Measurements from ENCODE around the gene PYCARD.
"Not testable (repeated sequence)": the region's sequence is repeated elsewhere in the genome, so short reads cannot be mapped to it uniquely, and the experiment has no call there.

The PYCARD gene

DNA sequence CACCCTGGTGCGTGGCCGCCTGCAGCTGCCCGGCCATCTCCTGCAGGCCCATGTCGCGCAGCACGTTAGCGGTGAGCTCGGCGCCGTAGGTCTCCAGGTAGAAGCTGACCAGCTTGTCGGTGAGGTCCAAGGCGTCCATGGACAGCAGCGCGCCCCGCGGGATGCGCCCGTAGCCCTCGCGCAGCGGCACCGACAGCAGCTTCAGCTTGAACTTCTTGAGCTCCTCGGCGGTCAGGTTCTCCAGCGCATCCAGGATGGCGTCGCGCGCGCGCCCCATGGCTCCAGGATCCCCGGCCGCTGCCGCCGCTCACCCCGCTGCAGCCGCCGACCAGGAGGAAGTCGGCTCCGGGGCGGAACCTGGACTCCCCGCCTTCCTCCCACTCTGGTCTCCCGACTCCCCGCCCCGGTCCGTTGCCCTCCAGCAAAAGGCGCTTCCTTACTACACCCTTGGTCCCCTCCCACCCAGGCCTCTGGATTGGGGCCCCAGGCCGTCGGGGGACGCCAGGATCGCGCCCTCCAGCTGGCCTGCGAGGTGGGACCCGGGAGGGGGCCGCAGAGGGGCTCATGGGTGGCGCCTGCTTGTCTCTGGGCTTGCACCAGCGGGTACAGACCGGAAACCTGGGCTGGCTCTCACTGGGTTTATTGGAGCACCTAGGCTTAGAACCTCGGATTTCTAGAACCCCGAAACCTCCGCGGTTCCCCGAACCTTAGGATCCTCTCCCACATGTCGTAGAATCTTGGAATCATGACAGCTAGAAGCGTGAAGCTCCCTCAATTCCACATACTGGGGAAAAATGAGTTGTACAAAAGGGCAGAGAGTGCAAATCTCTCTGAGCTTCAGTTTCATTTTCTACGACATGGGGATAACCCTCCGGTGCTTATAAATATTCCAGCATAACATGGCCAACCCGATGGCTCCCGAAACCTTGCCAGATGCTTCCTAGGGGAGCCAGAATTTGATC is at the start of gene PYCARD:
TSS of gene PYCARD (minus strand) at position 347 of the 962 bp plus-strand sequence. CDS start at position 277, 70 bp downstream.
- DNase-seq (ENCODE audit: low spot score) (no peak), FAIRE-seq (no peak)

DNA sequence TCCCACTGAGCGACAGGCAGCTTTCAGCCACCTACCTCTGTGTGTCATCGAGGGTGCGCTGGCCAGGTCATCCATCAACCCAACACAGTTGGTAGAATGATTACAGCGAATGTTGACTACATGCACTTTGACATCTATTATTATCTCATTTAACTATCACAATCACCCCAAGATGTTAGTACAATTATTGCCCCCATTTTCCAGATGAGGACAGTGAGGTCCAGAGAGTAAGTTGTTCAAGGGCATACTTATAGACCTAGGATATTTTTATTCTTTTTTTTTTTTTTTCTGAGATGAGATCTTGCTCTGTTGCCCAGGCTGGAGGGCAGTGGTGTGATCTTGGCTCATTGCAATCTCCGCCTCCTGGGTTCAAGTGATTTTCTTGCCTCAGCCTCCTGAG is 48.9 kb upstream of the PYCARD start:
- DNase-seq (ENCODE audit: low spot score): no peak
- FAIRE-seq: no peak

DNA sequence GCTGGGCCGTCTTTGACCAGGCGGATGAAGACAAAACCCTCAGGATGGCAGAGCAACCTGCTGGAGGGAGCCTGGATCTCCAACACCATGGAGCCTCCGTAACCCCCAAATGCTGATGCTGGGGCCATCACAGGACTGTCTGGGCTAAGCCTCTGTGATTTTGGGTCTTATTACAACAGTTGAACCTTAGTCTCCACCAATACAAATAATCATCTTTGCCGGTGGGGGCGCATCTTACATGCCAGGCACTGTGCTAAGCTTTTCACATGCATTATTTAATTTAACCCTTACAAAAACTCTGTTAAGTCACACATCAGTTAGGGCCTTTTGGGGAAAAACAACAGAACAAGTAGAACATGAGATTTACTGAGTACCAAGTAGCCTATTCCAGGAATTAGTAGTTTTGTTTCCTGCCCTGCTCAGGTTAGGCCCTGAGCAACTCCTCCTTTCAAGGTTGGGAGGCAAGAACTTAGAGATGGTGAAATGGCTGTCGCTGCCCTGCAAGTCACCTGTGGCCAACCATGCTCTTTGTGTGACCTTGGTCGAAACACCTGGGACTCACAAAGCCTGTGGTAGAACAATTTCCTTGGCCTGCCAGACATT is 48.3 kb upstream of the PYCARD start:
- FAIRE-seq (no peak), DNase-seq (ENCODE audit: low spot score) (no peak)

DNA sequence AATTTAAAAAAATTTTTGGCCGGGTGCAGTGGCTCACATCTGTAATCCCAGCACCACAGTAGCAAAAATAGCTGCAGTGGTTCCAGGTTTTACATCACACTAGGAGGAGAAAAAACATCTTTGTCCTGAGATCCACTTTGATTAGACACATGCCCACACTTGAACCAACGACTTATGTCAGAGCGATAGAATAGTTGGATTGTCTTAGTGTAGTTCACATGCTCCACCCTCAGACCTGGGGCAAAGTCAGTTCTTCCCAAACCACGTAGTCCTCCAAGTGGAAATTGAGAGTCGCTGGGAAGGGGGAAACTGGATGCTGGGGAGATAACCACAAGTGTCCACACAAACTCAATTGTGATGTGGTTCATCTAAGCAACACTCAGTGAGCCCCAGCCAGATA is 45.8 kb upstream of the PYCARD start:
- FAIRE-seq: no peak

DNA sequence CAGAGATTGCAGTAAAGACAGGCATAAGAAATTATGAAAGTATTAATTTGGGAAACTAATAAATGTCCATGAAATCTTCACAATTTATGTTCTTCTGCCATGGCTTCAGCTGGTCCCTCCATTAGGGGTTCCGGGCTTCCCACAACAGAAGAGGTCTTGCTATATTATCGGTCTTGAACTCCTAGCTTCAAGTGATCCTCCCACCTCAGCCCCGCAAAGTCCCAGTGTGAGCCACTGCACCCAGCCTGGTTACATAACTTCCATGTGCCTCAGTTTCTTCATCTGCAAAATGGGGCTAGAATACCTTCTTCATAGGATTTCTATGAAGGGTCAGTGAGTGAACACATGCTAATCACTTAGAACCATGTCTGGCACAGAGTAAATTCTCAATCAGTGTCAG is 43.7 kb upstream of the PYCARD start:
- FAIRE-seq (no peak), DNase-seq (ENCODE audit: low spot score) (no peak)

More for the DNA sequence above, 45.8 kb upstream of the PYCARD start:
- no peak for DNase-seq (ENCODE audit: low spot score)

DNA sequence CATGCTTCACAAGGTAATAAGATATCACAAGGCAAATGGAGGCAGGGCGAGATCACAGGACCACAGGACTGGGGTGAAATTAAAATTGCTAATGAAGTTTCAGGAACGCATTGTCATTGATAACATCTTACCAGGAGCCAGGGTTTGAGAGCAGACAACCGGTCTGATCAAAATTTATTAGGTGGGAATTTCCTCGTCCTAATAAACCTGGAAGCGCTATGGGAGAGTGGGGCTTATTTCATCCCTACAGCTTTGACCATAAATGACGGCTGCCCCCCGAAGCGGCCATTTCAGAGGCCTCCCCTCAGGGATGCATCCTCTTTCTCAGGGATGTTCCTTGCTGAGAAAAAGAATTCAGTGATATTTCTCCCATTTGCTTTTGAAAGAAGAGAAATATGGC is 43.0 kb upstream of the PYCARD start:
- DNase-seq (ENCODE audit: low spot score); FAIRE-seq: not testable (repeated sequence)

DNA sequence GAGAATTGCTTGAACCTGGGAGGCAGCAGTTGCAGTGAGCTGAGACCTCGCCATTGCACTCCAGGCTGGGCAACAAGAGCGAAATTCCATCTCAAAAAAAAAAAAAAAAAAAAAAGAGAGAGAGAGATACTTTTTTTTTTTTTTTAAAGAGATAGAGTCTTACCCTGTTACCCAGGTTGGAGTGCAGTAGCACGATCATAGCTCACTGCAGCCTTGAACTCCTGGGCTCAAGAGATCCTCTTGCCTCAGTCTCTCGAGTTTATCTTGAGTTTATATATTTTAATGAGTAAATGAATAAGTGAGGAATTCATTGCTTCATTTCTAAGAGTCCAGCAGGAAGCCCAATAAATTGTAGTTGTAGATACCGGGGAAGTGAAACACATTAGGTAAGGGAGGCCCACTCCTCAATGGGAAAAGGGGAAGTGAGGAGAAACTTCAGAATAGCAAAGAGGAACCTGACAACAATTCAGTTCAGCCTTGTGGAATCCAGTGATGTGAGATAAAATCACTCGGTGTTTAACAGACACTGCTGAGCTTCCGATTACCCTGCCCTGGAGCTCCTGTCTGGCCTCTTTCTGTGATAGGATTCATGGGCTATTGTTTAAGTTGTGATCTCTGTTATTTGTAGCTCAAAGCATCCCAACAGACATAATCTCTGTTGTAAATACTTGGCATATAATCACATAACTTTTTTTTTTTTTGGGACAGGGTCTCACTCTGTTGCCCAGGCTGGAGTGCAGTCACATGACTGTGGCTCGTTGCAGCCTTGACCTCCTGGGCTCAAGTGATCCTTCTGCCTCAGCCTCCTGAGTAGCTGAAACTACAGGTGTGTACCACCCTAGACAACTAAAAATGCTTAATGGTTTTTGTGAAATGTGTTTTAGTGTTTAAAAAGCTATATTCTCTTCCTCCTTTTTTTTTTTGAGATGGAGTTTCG is 41.4 kb upstream of the PYCARD start:
- no peak for FAIRE-seq

DNA sequence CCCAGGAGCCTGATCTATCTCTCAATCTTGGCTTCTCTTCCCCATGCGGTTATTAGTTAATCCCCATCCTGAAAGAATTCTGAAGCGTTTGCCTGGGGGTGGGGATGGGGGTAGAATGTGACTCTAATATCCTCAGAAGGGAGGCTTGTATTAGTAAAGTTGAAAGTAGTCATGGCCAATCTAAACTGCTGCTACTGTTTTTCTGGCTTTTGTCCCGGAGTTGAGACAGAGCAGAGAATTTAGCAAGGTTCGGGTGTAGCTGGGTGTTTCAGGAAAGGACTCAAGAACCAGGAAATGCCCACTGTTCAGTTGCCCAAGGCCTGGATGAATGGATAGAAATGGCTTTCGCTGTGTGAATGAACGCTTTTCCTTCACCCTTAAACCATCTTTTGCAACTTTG is 39.6 kb upstream of the PYCARD start:
- FAIRE-seq (no peak), DNase-seq (ENCODE audit: low spot score) (no peak)

More for the DNA sequence above, 41.4 kb upstream of the PYCARD start:
- no peak for DNase-seq (ENCODE audit: low spot score)

DNA sequence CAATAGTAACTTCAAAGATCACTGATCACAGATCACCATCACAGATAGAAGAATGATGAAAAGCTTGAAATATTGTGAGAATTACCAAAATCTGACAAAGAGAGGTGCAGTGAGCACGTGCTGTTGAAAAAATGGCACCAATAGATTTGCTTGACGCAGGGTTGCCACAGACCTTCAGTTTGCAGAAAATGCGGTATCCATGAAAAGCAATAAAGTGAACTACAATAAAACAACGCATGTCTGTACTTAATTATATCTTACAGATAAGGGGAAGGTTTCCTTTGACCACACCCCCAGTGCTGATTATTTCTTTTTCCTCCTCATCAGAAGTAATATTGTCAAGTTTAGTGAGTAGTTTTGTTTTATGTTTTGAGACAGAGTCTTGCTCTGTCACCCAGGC is 35.5 kb upstream of the PYCARD start:
- DNase-seq (ENCODE audit: low spot score): no peak
- no peak for FAIRE-seq

DNA sequence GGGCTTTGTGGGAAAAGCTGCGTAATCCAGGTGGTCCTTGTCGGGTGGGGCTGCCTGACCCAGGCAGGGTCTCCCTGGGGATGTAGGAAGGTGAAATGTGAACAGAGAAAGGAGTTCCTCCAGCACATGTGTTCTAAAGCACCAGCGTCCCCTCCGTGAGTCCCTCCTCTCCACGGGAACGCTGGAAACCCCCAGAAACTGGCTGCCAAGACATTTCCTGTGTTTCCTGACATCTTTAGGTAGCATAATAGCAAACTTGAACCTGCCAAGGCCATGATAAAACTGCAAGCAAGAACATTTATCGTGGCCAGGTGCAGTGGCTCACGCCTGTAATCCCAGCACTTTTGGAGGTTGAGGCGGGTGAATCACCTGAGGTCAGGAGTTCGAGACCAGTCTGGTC is 26.9 kb upstream of the PYCARD start:
- FAIRE-seq: no peak
- no peak for DNase-seq (ENCODE audit: low spot score)

DNA sequence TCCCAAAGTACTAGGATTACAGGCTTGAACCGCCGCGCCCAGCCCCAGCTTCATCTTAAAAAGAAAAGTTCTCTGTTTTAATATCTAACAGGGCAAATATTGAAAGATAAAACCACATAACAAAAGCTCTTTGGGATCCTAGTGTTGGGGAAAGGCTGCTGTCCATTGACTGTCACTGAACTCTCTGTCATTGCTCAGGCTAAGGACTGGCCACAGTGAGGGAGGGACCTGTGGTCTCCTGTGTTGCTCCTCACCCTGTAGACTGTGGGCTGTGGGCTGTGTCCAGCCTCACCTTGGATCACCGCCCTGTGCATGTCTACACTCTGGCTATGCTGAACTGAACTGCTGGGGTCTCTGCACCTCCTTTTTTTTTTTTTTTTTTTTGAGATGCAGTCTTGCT is 25.6 kb upstream of the PYCARD start:
- FAIRE-seq (no peak), DNase-seq (ENCODE audit: low spot score) (no peak)

DNA sequence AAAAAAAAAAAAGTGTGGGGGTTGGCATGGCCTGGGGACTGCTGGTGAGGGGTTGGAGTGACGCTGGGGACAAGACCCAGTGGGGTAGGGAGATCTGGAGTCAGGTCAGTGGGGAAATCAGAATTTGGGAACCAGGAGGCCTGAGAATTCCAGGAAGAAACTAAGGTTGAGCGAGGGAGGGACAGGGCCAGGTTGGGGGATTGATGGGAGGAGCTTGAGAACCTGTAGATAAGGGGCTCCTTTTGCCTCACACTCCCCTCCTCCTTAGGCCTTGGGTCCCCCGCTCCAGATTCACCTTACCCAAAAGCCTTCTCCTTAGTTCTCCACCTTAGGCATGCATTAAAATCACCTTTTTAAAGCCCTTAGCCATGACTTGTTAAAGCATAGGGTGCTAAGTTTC is 22.6 kb upstream of the PYCARD start:
- DNase-seq (ENCODE audit: low spot score) (no peak), FAIRE-seq (no peak)

DNA sequence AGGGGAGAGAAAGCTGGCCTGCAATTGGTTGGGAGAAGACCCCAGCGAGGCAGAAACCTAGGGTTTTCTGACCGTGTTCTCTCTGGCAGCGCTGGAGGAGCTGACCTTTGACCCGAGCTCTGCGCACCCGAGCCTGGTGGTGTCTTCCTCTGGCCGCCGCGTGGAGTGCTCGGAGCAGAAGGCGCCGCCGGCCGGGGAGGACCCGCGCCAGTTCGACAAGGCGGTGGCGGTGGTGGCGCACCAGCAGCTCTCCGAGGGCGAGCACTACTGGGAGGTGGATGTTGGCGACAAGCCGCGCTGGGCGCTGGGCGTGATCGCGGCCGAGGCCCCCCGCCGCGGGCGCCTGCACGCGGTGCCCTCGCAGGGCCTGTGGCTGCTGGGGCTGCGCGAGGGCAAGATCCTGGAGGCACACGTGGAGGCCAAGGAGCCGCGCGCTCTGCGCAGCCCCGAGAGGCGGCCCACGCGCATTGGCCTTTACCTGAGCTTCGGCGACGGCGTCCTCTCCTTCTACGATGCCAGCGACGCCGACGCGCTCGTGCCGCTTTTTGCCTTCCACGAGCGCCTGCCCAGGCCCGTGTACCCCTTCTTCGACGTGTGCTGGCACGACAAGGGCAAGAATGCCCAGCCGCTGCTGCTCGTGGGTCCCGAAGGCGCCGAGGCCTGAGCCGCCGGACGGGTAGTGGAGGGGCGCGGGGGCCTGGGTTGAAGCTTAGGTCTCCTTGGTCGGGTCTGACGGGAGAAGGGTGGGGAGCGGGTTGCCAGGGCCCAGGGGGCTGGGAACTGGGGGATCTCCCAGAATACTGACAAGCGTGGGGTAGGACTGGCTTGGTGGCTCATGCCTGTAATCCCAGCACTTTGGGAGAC is 21.8 kb upstream of the PYCARD start:
- DNase-seq (ENCODE audit: low spot score) (no peak), FAIRE-seq (no peak)

DNA sequence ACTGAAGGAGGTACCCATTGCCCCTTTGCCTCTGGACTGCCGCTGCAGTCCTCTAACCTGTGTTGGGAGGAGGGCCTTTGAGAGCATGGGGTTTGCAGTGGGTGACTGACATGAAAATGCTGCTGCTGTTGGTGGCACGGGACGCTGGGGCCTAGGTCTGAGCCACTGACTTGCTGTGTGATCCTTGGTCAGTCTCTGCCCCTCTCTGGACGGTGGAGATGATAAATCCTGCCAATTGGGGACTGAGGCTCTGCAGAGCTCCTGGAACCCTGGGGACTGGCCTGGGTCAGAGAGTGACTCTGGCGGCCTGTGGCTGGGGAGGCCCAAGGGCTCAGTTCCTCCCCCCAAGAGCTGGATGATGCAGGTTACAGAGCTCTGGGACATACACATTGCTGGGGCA is 20.5 kb upstream of the PYCARD start:
- FAIRE-seq: no peak
- no peak for DNase-seq (ENCODE audit: low spot score)

DNA sequence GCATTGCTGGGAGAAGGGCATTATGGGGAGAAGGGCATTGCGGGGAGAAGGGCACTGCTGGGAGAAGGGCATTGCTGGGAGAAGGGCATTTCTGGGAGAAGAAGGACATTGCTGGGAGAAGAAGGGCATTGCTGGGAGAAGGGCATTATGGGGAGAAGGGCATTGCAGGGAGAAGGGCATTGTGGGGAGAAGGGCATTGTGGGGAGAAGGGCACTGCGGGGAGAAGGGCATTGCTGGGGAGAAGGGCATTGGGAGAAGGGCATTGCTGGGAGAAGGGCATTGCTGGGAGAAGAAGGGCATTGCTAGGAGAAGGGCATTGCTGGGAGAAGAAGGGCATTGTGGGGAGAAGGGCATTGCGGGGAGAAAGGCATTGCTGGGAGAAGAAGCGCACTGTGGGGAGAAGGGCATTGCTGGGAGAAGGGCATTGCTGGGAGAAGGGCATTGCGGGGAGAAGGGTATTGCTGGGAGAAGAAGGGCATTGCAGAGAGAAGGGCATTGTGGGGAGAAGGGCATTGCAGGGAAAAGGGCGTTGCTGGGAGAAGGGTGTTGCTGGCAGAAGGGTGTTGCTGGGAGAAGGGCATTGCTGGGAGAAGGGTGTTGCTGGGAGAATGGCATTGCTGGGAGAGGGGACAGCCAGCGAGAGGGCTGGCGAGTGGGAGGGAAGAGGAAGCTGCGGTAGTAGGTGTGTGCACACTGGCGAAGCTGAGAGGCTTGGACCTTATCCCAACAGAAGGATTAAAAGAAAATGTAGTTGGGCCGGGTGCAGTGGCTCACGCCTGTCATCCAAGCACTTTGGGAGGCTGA is 19.0 kb upstream of the PYCARD start:
- peak; percentile 44 for FAIRE-seq

DNA sequence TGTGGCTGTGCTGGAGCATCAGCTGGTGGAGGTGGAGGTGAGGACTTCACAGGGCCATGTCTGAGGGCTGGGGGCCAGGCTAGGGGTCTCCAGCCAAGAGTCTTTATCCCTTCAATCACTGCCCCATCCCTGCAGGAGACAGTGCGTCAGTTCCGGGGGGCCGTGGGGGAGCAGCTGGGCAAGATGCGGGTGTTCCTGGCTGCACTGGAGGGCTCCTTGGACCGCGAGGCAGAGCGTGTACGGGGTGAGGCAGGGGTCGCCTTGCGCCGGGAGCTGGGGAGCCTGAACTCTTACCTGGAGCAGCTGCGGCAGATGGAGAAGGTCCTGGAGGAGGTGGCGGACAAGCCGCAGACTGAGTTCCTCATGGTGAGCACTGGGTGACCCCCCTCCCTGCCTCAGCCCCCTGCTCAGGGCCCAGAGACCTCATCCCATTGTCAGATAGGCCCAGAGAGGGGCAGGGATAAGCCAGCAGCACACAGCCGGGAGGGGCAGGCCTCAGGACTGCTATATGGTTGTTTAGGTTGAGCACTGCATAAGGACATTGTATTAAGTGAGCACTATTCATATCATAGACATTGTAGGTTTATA is 16.7 kb upstream of the PYCARD start:
- DNase-seq (ENCODE audit: low spot score) (no peak), FAIRE-seq (no peak)

More for the DNA sequence above, 19.0 kb upstream of the PYCARD start:
- DNase-seq (ENCODE audit: low spot score): no peak

DNA sequence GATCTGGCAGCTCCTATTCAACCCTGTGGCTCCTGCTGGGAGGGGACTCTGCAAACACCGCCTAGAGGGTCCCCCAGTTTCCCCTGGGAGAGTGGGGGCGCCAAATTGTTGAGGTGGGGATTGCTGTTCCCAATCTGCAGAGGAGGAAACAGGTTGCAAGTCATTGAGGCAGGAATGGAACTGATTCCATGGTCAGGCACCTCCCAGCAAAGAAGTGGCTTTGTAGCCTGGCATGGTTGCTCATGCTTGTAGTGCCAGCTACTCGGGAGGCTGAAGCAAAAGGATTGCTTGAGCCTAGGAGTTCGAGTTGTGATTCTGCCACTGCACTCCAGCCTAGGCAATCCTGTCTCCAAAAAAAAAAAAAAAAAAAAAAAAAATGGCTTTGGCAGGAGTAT is 14.6 kb upstream of the PYCARD start:
- DNase-seq (ENCODE audit: low spot score) (no peak), FAIRE-seq (no peak)

DNA sequence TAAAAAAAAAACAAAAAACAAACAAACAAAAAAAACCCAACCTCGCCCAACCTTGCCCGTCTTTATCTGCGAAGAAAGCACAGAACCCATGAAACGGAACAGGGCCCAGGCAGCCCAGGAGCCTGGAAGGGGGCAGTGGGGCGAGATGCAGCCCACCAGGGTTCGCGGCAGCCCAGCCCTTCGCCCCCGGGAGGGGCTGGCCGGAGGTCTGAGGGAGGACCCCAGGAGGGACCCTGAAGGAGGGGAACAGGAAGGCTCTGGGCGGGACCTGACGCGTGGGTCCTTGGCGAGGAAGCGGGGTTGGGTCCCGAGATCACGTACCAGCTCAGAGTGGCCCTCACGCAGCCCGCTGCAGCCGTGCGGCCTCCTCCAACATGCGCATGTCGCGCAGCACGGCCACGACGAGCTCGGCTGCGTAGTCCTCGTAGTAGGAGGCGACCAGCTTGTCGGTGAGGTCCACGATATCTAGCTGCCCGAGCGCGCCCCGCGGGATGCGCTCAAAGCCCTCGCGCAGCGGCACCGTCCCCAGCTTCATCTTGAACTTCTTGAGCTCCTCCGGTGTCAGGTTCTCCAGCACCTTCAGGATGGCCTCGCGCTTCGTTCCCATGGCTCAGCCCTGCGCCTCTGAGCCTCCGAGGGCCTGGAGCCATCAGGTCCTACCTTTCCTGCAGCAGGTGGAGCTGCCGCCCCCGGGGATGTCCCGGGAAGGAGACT is 14.0 kb upstream of the PYCARD start, which contains the start of gene PYDC1:
TSS of gene PYDC1 (minus strand) at position 714 of the 714 bp plus-strand sequence. CDS start at position 607, 107 bp downstream.
- DNase-seq (ENCODE audit: low spot score) (no peak), FAIRE-seq (no peak)

Data from urothelium cell line (cell line).